ENCODE data around the gene MYRIP. TPM values are rescaled to one million over a fixed set of nuclear protein-coding genes. Genes with fewer than 3 reads are reported as not detected.

The MYRIP gene
- total RNA-seq, 1 experiment from 2014 or later = not detected

DNA sequence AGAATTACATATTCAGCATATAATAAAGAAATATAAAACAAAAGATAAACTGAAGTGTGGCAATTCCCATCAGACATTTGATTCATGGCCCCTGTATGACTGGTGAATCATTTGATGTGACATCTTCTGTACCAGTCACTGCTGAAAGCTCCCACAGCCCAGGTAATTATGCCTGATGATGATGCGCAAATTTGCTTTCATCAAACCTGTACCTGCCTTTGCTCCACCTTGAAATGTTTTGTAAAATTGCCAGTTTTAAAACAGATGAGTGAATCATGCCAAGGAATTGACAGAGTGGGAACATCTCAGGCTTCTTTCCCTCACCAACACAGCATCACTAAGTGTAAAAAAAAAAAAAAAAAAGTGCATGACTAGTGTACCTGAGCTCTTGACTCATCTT lies 433.6 kb downstream of the MYRIP start:
- no peak for TF ChIP-seq EZH2phosphoT487 (IDR thresholded peaks at IDR 0.05; ENCODE audit: borderline replicate concordance, low read length)
- TF ChIP-seq, protein P1, sequence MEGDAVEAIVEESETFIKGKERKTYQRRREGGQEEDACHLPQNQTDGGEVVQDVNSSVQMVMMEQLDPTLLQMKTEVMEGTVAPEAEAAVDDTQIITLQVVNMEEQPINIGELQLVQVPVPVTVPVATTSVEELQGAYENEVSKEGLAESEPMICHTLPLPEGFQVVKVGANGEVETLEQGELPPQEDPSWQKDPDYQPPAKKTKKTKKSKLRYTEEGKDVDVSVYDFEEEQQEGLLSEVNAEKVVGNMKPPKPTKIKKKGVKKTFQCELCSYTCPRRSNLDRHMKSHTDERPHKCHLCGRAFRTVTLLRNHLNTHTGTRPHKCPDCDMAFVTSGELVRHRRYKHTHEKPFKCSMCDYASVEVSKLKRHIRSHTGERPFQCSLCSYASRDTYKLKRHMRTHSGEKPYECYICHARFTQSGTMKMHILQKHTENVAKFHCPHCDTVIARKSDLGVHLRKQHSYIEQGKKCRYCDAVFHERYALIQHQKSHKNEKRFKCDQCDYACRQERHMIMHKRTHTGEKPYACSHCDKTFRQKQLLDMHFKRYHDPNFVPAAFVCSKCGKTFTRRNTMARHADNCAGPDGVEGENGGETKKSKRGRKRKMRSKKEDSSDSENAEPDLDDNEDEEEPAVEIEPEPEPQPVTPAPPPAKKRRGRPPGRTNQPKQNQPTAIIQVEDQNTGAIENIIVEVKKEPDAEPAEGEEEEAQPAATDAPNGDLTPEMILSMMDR (conservative IDR thresholded peaks at IDR 0.05; ENCODE audit: low read depth, low read length) = no peak
- no peak for TF ChIP-seq EZH2 (IDR thresholded peaks at IDR 0.05; ENCODE audit: low read length, unreplicated experiment)
- no peak overlapping the region for H3K27ac ChIP-seq (ENCODE audit: low read length)
- H3K9me2 ChIP-seq (replicated peaks; ENCODE audit: low read length) = no peaks in the 10 kb centered on the region
- H4K20me1 ChIP-seq (ENCODE audit: low read length) = no peaks in the 10 kb centered on the region
- no peak overlapping the region for H3K4me2 ChIP-seq (ENCODE audit: low read length)
- H3K4me1 ChIP-seq (ENCODE audit: insufficient read depth, low read length) = no peaks in the 10 kb centered on the region
- ChIA-PET CTCF (no interaction called here), POLR2A (ENCODE audit: unreplicated experiment) (no interaction called here)
- no peaks in the 10 kb centered on the region for H3K9me3 ChIP-seq (ENCODE audit: low read length)
- BruUV-seq (replicated peaks) = no TSS peak
- no peak overlapping the region for H2AFZ ChIP-seq (ENCODE audit: low read length)
- no peak overlapping the region for H3K4me3 ChIP-seq (ENCODE audit: low read length)
- intact Hi-C loops (cut with micrococcal nuclease) = no loop called here
- H3K27me3 ChIP-seq (ENCODE audit: low read length) = peaks cover 23% of the 10 kb centered on the region
- no peaks in the 10 kb centered on the region for H3F3A ChIP-seq (ENCODE audit: low read length, unreplicated experiment)
- ATAC-seq = no peak
- H3K36me3 ChIP-seq (ENCODE audit: low read depth, low read length) = no peaks in the 10 kb centered on the region
- H3K9ac ChIP-seq (ENCODE audit: low read length) = no peak overlapping the region
- no peak for DNase-seq
- H3K79me2 ChIP-seq (ENCODE audit: low read length) = no peaks in the 10 kb centered on the region

DNA sequence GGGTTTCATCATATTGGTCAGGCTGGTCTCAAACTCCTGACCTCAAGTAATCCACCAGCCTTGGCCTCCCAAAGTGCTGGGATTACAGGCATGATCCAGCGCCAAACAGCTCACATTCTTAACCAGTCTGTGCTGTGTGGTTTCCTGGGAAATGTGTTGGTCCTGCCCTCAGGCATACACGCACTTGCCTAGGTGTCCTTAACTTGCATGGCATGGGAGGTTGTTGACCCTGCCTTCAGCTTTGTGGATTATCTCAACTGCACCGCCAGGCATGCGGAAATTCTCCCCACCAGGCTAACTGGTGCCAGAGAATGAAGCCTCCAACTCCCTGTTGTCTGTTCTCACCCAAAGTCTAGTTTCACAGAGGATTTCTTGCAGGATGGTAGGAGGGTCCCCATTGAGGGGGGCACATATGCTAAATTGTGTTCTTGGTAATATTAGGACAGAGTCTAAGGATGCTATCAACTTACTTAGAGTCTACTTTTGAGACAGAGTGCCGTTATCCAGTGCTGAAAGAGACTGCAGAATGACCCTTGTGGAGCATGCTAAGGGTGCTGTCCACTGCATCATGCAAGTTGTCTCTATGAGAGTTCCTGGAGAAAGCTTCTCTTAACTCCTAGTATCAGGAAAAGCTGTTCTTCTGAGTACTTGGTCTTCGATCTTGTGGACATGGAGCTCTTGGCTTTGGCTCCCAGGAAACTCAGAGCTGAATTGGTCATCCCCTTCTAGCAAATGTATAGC lies 438.5 kb downstream of the MYRIP start:
- Histone ChIP-seq H3K79me2 (ENCODE audit: low read length) (no peaks in the 10 kb centered on the region), H3K27ac (ENCODE audit: low read length) (no peak overlapping the region), H3F3A (ENCODE audit: low read length, unreplicated experiment) (no peaks in the 10 kb centered on the region), H3K4me1 (ENCODE audit: insufficient read depth, low read length) (no peaks in the 10 kb centered on the region), H3K4me3 (ENCODE audit: low read length) (no peak overlapping the region), H3K9me2 (replicated peaks; ENCODE audit: low read length) (no peaks in the 10 kb centered on the region), H4K20me1 (ENCODE audit: low read length) (no peaks in the 10 kb centered on the region), H2AFZ (ENCODE audit: low read length) (no peak overlapping the region), H3K9ac (ENCODE audit: low read length) (no peak overlapping the region), H3K36me3 (ENCODE audit: low read depth, low read length) (no peaks in the 10 kb centered on the region), H3K27me3 (ENCODE audit: low read length) (peaks cover 54% of the 10 kb centered on the region), H3K9me3 (ENCODE audit: low read length) (no peaks in the 10 kb centered on the region), H3K4me2 (ENCODE audit: low read length) (no peak overlapping the region)
- POLR2A ChIA-PET (ENCODE audit: unreplicated experiment) = no interaction called here
- ATAC-seq (no peak), DNase-seq (no peak)
- TF ChIP-seq, protein P1 (conservative IDR thresholded peaks at IDR 0.05; ENCODE audit: low read depth, low read length) = no peak
- TF ChIP-seq EZH2 (IDR thresholded peaks at IDR 0.05; ENCODE audit: low read length, unreplicated experiment) (no peak), EZH2phosphoT487 (IDR thresholded peaks at IDR 0.05; ENCODE audit: borderline replicate concordance, low read length) (no peak)
- CTCF ChIA-PET = no interaction called here
- intact Hi-C loops (cut with micrococcal nuclease) = no loop called here
- BruUV-seq (replicated peaks) = no TSS peak

DNA sequence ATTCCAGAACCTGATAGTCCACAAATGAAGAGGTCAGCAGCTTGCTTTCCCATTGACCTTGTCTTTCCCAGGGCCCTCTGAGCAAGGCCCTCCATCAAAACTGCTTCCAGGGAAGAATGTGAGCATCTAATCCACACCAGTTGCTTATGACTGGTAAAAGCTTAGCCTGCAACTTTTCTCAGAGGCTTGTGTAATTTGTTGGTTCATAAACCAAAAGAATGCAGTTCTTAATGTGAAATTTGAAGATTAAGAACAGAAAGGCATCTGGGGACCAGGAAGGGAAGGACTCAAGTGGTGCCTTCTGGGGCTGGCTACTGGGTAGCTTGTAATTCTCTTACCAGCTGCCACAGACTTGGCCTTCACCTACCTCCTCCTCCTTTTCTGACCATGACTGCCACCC lies 439.2 kb downstream of the MYRIP start:
- no peaks in the 10 kb centered on the region for H3K9me3 ChIP-seq (ENCODE audit: low read length)
- no TSS peak for BruUV-seq (replicated peaks)
- peaks cover 54% of the 10 kb centered on the region for H3K27me3 ChIP-seq (ENCODE audit: low read length)
- H3K36me3 ChIP-seq (ENCODE audit: low read depth, low read length) = no peaks in the 10 kb centered on the region
- no peak overlapping the region for H3K9ac ChIP-seq (ENCODE audit: low read length)
- no peak overlapping the region for H2AFZ ChIP-seq (ENCODE audit: low read length)
- intact Hi-C loops (cut with micrococcal nuclease) = no loop called here
- H4K20me1 ChIP-seq (ENCODE audit: low read length) = no peaks in the 10 kb centered on the region
- H3K9me2 ChIP-seq (replicated peaks; ENCODE audit: low read length) = no peaks in the 10 kb centered on the region
- H3K4me2 ChIP-seq (ENCODE audit: low read length) = no peak overlapping the region
- no peak for DNase-seq
- TF ChIP-seq EZH2phosphoT487 (IDR thresholded peaks at IDR 0.05; ENCODE audit: borderline replicate concordance, low read length) (no peak), EZH2 (IDR thresholded peaks at IDR 0.05; ENCODE audit: low read length, unreplicated experiment) (no peak)
- TF ChIP-seq, protein P1 (conservative IDR thresholded peaks at IDR 0.05; ENCODE audit: low read depth, low read length) = no peak
- no peaks in the 10 kb centered on the region for H3F3A ChIP-seq (ENCODE audit: low read length, unreplicated experiment)
- POLR2A ChIA-PET (ENCODE audit: unreplicated experiment) = no interaction called here
- CTCF ChIA-PET = no interaction called here
- H3K4me1 ChIP-seq (ENCODE audit: insufficient read depth, low read length) = no peaks in the 10 kb centered on the region
- no peaks in the 10 kb centered on the region for H3K79me2 ChIP-seq (ENCODE audit: low read length)
- H3K4me3 ChIP-seq (ENCODE audit: low read length) = no peak overlapping the region
- ATAC-seq = no peak
- H3K27ac ChIP-seq (ENCODE audit: low read length) = no peak overlapping the region
